Measurements from ENCODE around the gene CXCL11.

GRCh38 chr4:76011018-76011670, 24.7 kb downstream of the CXCL11 start:
- TF ChIP-seq KAT2A (conservative IDR thresholded peaks at IDR 0.05; ENCODE audit: control insufficient read depth, low read depth, low read length), result no peak
- no peak for TF ChIP-seq BACH1 (IDR thresholded peaks at IDR 0.05; ENCODE audit: borderline replicate concordance)
